CD4-positive, alpha-beta T cell treated with Interleukin-12 subunit alpha and Interleukin-12 subunit beta, for 1 hour (primary cell): ENCODE measurements around the gene TMEM132D.
"Not testable (repeated sequence)": the region's sequence is repeated elsewhere in the genome, so short reads cannot be mapped to it uniquely, and the experiment has no call there.

Experiments used
- DNase-seq: peaks from one replicate; pipeline ENCODE4 v3.0.0-alpha.2; 2020

The TMEM132D gene

GRCh38 chr12:129082441-129082840, 821.4 kb downstream of the TMEM132D start:
- no peak for DNase-seq

DNA sequence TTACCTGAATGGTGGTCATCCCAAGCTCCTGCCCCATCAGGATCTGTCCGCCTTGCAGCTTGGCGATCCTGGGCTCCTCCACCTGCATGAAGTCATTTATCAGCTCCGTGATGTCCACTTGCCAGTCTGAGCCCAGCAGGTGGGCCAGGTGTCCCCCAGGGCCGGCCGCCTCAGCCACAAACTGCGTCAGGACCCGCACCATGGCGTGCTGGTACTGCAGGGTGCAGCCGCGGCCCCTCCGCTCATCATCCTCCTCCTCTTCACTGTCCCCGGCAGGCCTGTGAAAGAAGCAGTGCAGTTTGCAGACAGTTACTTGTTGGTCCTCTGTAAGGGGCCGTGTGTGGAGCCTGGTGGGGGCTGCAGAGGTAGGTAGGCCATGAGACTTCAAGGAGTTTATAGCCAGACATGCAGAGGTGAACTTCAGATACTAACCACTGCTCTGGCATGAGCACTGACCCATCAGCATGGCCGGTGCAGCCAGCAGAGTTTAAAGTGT, 822.0 kb downstream of the TMEM132D start:
- no peak for DNase-seq

GRCh38 chr12:129080821-129081220, 823.0 kb downstream of the TMEM132D start:
- no peak for DNase-seq

- DNase-seq = no peak
These were observed 823.4 kb downstream of the TMEM132D start for GRCh38 chr12:129080391-129080790.

- DNase-seq = no peak
These were observed 824.1 kb downstream of the TMEM132D start for GRCh38 chr12:129079719-129080118.

- DNase-seq = no peak
These were observed 827.1 kb downstream of the TMEM132D start for GRCh38 chr12:129076441-129077320.

DNA sequence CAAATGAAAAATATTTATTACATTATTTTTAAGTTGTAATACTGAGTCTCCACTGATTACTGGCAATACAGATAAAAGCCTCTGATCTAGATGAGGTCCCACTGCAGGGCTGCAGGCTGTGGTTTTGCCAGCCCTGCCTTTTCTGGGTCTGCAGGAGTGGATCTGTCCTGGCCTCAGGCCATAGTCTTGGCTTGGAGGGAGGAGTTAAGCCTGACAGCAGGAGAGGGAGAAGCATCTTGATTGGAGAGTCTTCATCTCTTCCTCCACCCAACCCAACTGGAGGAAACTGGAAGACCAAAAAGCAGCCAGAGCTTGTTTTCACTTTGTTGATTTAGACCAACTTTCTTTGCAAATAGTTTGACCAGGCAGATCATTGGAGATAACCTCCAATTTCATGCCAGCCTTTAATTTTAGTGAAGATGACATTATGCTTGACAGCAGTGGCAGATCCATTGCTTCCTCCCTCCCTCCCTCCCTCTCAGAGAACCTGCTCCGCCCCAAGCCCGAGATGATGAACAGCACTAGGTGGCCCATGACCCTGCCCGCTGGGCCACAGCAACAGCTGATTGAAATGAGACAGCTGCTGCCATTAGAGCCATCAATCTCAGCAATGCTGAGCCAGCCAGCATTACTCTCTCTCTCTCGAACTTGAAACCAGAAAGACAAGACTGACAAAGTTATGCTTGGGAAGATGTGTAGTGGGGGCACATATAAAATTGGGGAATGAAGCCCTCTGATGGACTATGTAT, 828.2 kb downstream of the TMEM132D start:
- DNase-seq = no peak

- DNase-seq = no peak
These were observed 829.4 kb downstream of the TMEM132D start for GRCh38 chr12:129074379-129074778.

DNA sequence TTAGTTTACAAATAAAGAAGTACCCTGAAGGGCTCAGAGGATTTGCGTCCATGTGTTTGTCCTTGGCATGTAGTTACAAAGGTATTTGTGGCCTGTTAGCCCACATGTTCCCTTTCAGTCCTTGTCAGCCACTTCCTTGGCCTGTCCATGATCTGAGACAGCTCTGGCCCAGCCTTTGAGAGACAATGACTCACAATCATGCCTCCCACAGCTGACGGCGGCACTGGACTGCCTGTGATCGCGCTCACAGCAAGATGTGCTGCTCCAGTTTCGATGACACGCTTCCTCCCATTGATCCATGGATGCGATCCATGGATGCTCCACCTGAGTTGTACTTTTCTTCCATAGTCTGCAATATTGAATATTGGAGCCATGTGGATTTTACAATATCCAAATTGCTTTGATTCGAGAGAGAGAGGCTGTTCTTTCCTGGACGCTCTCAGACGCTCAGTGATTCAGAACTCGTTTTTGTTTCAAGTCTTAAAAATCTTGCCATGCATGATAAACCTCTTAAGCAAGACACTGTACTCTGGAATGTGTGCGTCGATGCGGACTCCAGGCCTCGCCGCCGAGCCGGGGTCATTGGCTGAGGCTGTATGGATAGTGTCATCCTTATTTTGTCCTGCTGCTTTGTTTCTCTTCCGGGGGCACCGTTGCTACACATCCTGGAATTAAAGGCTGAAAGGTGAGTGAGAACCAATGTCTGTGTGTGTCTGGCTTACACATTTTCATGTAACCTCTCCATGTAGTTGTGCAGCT, 830.5 kb downstream of the TMEM132D start:
- no peak for DNase-seq

DNA sequence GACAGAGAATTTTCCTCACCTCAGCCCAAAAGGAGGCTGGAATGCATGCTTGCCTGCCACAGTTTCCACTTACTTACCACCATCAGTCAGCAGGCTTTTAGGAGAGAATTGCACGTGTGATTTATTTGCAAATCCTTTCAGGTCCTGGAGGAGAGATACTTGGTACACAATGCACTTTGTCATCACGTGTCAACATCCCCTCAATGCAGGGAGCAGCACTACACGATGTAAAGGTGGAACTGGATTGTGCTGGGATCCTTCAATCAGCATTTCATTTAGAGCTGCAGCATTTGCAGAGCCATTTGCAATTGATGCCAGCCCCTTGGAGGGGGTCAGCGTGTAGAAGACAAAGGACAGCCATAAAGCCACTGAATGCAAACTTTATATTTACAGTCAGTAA, 832.5 kb downstream of the TMEM132D start:
- no peak for DNase-seq

GRCh38 chr12:129069886-129070285, 833.9 kb downstream of the TMEM132D start:
- no peak for DNase-seq

GRCh38 chr12:129068684-129069083, 835.1 kb downstream of the TMEM132D start:
- no peak for DNase-seq

DNA sequence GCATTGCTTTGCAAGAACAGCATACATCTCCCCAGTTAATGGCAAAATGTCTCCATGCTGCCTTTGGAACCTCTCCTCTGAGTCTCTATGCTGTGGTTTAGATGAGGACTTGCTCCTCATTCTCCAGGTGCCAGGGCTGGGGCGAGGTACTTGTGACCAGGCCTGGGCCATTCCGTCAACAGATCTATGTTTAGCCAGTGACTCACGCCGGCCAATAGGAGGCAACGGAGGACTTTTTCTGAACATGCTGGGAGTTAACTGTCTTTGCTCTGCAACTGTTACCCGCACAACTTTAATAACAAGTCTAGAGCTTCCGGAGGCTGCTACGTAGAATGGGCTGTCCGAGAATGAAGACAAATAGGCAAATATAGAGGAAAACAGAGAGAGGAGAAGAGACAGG, 836.3 kb downstream of the TMEM132D start:
- DNase-seq = no peak

DNA sequence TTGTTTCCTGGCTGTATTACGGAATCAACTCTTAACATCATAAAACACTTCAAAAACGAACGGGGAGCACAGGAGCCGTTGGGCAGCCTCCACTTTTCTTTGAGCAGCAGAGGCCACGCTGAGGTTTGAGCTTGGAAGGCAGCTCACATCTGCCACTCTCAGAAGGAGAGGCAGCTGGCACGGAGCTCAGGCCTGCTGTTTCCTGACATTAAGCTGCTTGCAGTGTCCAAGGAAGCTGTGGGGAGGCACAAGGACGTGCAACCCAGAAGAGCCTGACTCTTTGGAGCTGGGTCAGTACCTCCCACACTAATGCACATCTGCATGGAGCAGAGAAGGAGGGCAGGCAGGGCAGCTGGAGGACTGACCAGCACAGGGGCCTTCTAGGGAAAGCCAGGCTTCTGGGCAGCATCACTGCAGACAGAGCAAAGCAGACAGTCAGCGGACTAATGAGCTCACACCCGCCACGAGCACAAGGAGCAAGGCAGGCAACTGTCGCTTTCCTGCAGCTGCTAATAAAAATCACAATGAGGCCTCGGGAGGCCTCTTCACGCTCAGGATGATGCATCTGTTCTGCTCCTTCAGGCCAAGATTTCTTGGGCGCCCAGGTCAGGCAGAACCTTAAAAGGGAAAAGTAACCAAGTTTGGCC, 839.5 kb downstream of the TMEM132D start:
- no peak for DNase-seq

DNA sequence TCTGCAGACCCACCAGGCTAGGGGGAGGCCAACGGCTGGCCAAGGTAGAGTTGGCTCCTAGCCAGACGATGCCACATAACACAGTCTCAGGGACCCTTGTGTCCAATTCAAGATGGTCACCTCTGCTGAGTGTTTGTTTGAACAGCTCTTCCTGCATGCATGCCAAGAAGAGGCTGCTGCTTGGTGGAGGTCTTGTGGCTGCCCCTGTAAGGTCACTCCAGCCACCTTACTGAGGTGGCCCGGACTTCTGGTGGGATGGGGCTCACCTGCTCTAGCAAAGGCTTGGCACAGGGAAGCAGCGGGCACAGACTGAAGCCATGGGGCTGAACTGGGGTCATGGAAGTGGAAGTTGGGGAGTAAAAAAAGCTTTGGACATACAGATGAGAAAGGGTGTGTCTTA, 840.2 kb downstream of the TMEM132D start:
- no peak for DNase-seq

GRCh38 chr12:129053232-129053631, 850.6 kb downstream of the TMEM132D start:
- DNase-seq = no peak

DNA sequence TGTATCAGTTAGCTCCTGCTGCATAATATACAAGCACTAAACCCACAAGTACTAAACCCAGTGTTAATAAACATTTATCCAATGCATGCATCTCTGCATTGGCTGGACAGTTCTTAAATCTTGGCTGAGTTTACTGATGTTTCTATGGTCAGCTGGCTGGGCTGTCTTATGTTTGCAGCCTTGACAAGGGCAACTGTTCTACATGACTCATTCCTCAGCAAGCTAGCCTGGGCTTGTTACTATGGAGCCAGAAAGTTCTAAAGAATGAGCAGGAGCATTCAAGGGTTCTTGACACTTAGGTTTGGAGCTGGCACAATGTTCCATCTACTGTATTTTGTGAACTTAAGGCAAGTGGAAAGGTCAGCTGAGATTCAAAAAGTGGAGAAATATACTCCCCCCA, 851.5 kb downstream of the TMEM132D start:
- DNase-seq = no peak

DNA sequence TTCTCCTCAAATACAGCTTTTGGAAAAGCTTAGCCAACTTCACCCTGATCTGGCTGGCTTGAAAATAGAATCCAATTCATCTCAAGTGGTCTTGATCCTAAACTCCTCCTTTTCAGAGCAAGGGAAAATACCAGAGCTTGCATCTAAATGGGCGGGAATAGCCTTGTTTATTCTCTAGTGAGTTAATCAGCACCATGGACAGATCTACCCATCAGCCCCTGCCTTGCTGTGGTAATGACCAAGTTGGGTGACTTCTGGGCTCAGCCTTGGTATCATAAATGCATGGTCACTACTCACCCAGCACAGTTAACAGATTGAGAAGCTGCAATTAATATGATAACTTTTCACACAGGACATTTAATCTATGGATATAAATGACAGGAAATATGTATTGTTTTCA, 853.9 kb downstream of the TMEM132D start:
- no peak for DNase-seq

DNA sequence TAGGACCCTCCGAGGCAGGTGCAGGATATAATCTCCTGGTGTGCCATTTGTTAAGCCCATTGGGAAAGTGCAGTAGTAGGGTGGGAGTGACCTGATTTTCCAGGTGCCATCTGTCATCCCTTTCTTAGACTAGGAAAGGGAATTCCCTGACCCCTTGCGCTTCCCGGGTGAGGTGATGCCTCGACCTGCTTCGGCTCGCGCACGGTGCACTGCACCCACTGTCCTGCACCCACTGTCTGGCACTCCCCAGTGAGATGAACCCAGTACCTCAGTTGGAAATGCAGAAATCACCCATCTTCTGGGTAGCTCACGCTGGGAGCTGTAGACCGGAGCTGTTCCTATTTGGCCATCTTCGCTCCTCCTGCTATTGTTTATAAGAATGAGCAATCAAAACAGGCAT, 860.5 kb downstream of the TMEM132D start:
- not testable (repeated sequence) for DNase-seq

- no peak for DNase-seq
These were observed 867.7 kb downstream of the TMEM132D start for GRCh38 chr12:129036135-129036534.

DNA sequence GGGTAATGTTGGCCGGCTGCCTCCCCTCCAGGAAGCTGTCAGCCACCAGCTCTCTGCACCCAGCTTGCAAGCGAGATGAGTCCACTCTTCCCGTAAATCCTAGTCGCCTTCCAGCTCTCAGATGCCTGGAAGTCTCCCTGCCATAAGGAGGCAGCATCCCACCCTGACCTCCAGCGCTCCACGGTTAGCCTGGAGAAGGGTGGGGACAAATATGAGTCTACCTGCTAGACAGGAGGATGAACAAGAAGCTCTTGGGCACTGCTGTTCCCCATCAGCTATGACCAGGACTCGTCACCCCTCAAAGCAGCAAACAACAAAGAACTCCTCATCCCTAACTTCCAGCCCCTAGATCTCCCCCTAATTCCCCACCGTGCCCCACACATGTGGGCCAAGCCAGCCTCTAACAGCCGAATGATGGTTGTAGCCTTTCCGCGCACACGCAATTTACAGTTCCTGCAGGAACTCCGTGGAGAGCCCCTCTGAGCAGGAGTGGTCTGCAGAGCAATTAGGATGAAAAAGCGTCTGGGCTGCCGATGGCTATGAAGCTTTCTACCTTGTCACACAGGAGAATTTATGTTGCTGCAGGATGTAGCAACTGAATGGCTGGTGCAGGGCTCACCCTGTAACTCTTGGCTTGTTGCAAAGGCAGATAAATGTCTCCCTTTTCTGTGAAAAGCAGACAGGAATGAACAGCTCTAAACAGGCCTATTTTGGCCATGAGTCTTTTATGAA, 869.1 kb downstream of the TMEM132D start:
- no peak for DNase-seq

DNA sequence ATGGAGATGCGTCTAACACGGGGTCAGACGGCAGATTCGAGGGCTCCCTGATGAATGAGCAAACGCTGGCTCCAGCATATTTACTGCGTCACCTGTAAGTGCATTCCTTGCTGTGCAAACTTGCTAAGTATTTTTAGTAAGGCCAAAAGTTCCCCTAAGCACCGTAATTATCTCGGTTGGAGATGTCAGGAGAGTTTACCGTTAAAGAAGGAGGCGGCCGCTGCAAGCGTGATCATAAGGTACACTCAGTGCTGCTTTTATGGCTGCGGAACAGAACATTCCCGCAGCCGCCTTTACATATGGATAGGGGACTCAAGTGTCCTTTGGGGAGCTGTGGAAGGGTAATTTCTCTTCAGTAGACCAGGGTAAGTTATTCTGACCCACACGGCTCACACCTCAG, 875.0 kb downstream of the TMEM132D start:
- no peak for DNase-seq
